DMS53 treated with DMSO at 0.1 percent for 48 hours (cell line): ENCODE data around the gene EXOC3.

Experiments
- DNase-seq: peaks from one replicate; lab custom pipeline; 2025; ENCODE audit not compliant: unreplicated experiment; lab: John Stamatoyannopoulos, UW

The EXOC3 gene

GRCh38 chr5:425714-426113 is 17.3 kb upstream of the EXOC3 start:
- DNase-seq, result no peak

- DNase-seq, result no peak
Measured at GRCh38 chr5:426392-426976, 16.5 kb upstream of the EXOC3 start.

GRCh38 chr5:427415-428087 is 15.4 kb upstream of the EXOC3 start:
- DNase-seq, result no peak

GRCh38 chr5:428219-428618 is 14.8 kb upstream of the EXOC3 start:
- DNase-seq, result no peak

- no peak for DNase-seq
Measured at GRCh38 chr5:428754-429452, 14.1 kb upstream of the EXOC3 start.

- no peak for DNase-seq
Measured at GRCh38 chr5:429453-430188, 13.4 kb upstream of the EXOC3 start.

GRCh38 chr5:430214-430925 is 12.6 kb upstream of the EXOC3 start:
- DNase-seq, result no peak

GRCh38 chr5:431001-431710 is 11.8 kb upstream of the EXOC3 start:
- DNase-seq, result peak; percentile 16

- DNase-seq, result no peak
Measured at GRCh38 chr5:431711-432050, 11.3 kb upstream of the EXOC3 start.

GRCh38 chr5:432201-432927 is 10.6 kb upstream of the EXOC3 start:
- no peak for DNase-seq

GRCh38 chr5:432928-433791 is 9.8 kb upstream of the EXOC3 start:
- DNase-seq, result no peak

GRCh38 chr5:433836-434235 is 9.1 kb upstream of the EXOC3 start:
- no peak for DNase-seq

- DNase-seq, result no peak
Measured at GRCh38 chr5:434443-435146, 8.4 kb upstream of the EXOC3 start.

GRCh38 chr5:435156-435790 is 7.7 kb upstream of the EXOC3 start:
- DNase-seq, result no peak

GRCh38 chr5:435961-436640 is 6.9 kb upstream of the EXOC3 start:
- peak; percentile 30 for DNase-seq

GRCh38 chr5:436641-436975 is 6.4 kb upstream of the EXOC3 start:
- no peak for DNase-seq

GRCh38 chr5:437281-437771 is 5.7 kb upstream of the EXOC3 start:
- DNase-seq, result no peak
